A549 treated with ZK216348 at 1 μM for 4 hours (cell line): ENCODE results near the gene GLUD2. TPM values are rescaled to one million over a fixed set of nuclear protein-coding genes. Genes with fewer than 3 reads are reported as not detected.

ENCODE experiments used
- total RNA-seq: library from RNA; stranded (reverse); fragments of 200-300 nt; extraction: Qiagen RNA extraction; gene quantifications from 5 replicates; pipeline ENCODE4 v1.2.3, GENCODE V29; 2022; ENCODE audit warnings: low read depth

The GLUD2 gene
- total RNA-seq: 2.4 to 3.3 TPM (median 2.9 TPM) in 5 replicates

GRCh38 chrX:121047441-121048419 is at the start of gene GLUD2:
Gene GLUD2, plus strand, starts transcription at chrX:121047610. Its CDS starts 75 bp downstream, at chrX:121047685.

Other genes starting within 250 kb of the GLUD2 start
- not detected in 5 replicates for gene CT47B1, start 171.7 kb upstream of the GLUD2 start, total RNA-seq
- not detected in 5 replicates for gene CT47A11, start 110.5 kb upstream of the GLUD2 start, total RNA-seq
- not detected in 5 replicates for gene CT47A10, start 105.6 kb upstream of the GLUD2 start, total RNA-seq
- gene CT47A9, start 100.7 kb upstream of the GLUD2 start, total RNA-seq: not detected in 5 replicates
- not detected in 5 replicates for gene CT47A8, start 95.9 kb upstream of the GLUD2 start, total RNA-seq
- not detected in 5 replicates for gene CT47A7, start 91.0 kb upstream of the GLUD2 start, total RNA-seq
- gene CT47A6, start 86.1 kb upstream of the GLUD2 start, total RNA-seq: not detected in 5 replicates
- not detected in 5 replicates for gene CT47A5, start 81.3 kb upstream of the GLUD2 start, total RNA-seq
- not detected in 5 replicates for gene CT47A4, start 76.4 kb upstream of the GLUD2 start, total RNA-seq
- gene CT47A3, start 71.5 kb upstream of the GLUD2 start, total RNA-seq: not detected in 5 replicates
- not detected in 5 replicates for gene CT47A2, start 66.7 kb upstream of the GLUD2 start, total RNA-seq
- not detected in 5 replicates for gene CT47A1, start 61.9 kb upstream of the GLUD2 start, total RNA-seq